Osteoblast (primary cell): Measurements from ENCODE around the gene MOB2. TPM values are rescaled to one million over a fixed set of nuclear protein-coding genes. Genes with fewer than 3 reads are reported as not detected.
"Not testable (repeated sequence)": the region's sequence is repeated elsewhere in the genome, so short reads cannot be mapped to it uniquely, and the experiment has no call there.

ENCODE experiments used
- DNase-seq: peaks from one replicate; pipeline ENCODE4 v3.0.0; 2011; ENCODE audit warnings: low spot score, mixed read lengths; ENCODE audit not compliant: insufficient read length; ENCODE audit errors: missing footprints
- H2AFZ ChIP-seq: 2 replicates; pipeline ENCODE4 v1.6.0; 2011; ENCODE audit warnings: mild to moderate bottlenecking, low read length
- H3K27ac ChIP-seq: 2 replicates; pipeline ENCODE4 v1.5.1; 2011; ENCODE audit warnings: mild to moderate bottlenecking, low read depth, low read length, moderate library complexity
- H3K27me3 ChIP-seq: 2 replicates; pipeline ENCODE4 v1.6.0; 2012; ENCODE audit warnings: mild to moderate bottlenecking, control low read depth, inconsistent platforms, low read length, moderate library complexity; ENCODE audit not compliant: insufficient read depth
- H3K36me3 ChIP-seq: 2 replicates; pipeline ENCODE4 v1.5.1; 2011; ENCODE audit warnings: mild to moderate bottlenecking, low read length, control low read depth, moderate library complexity; ENCODE audit not compliant: insufficient read depth
- H3K4me1 ChIP-seq: 2 replicates; pipeline ENCODE4 v1.5.1; 2011; ENCODE audit warnings: mild to moderate bottlenecking, low read length, control low read depth, moderate library complexity; ENCODE audit not compliant: insufficient read depth
- H3K4me2 ChIP-seq: 2 replicates; pipeline ENCODE4 v1.6.0; 2011; ENCODE audit warnings: mild to moderate bottlenecking, low read length; ENCODE audit not compliant: insufficient read depth
- H3K4me3 ChIP-seq: fragments of 200-600 bp; sonication (generic); 3 replicates; pipeline ENCODE4 v1.5.1; 2012; ENCODE audit warnings: mild to moderate bottlenecking, low read length, inconsistent platforms; ENCODE audit not compliant: insufficient read depth
- H3K79me2 ChIP-seq: 2 replicates; pipeline ENCODE4 v1.6.0; 2012; ENCODE audit warnings: mild to moderate bottlenecking, low read length, control low read depth, inconsistent platforms; ENCODE audit not compliant: insufficient read depth
- H3K9me3 ChIP-seq: 2 replicates; pipeline ENCODE4 v1.5.1; 2011; ENCODE audit warnings: low read depth, low read length, control low read depth
- H4K20me1 ChIP-seq: 2 replicates; pipeline ENCODE4 v1.6.0; 2012; ENCODE audit warnings: mild to moderate bottlenecking, low read length, control low read depth; ENCODE audit not compliant: insufficient read depth
- CTCF ChIP-seq: IDR thresholded peaks from 2 replicates; pipeline ENCODE4 v1.5.1; 2011; ENCODE audit warnings: mild to moderate bottlenecking, low read depth, low read length, moderate library complexity; ENCODE audit errors: extremely low read depth
- total RNA-seq: library from RNA; depleted of rRNA; stranded (reverse); fragments of >200 nt; gene quantifications from 2 replicates; pipeline ENCODE4 v1.2.3, GENCODE V29; 2012

MOB2 gene
- total RNA-seq, 1 donor, result 28.2 TPM

- no peaks in the 10 kb centered on the region for H3K27me3 ChIP-seq
- H3K4me1 ChIP-seq, result peaks cover 12% of the 10 kb centered on the region
- no peak overlapping the region for H3K4me3 ChIP-seq
- no peaks in the 10 kb centered on the region for H3K9me3 ChIP-seq
- H2AFZ ChIP-seq, result no peak overlapping the region
- H4K20me1 ChIP-seq, result peaks cover 85% of the 10 kb centered on the region
- peaks cover 60% of the 10 kb centered on the region for H3K79me2 ChIP-seq
- no peak for TF ChIP-seq CTCF
- H3K36me3 ChIP-seq, result no peaks in the 10 kb centered on the region
- no peak overlapping the region for H3K27ac ChIP-seq
- H3K4me2 ChIP-seq, result no peak overlapping the region
- peak; percentile 68 for DNase-seq
Measured at GRCh38 chr11:1513326-1514296, 27.0 kb upstream of the MOB2 start.

- Histone ChIP-seq H4K20me1 (peaks cover 85% of the 10 kb centered on the region), H3K79me2 (peaks cover 57% of the 10 kb centered on the region), H3K4me1 (peaks cover 14% of the 10 kb centered on the region)
- H3K27ac ChIP-seq, H2AFZ ChIP-seq, H3K36me3 ChIP-seq, H3K4me2 ChIP-seq, H3K9me3 ChIP-seq, H3K4me3 ChIP-seq, H3K27me3 ChIP-seq: not testable (repeated sequence)
- DNase-seq, result peak; percentile 58
Measured at GRCh38 chr11:1512531-1513258, 26.1 kb upstream of the MOB2 start.

DNA sequence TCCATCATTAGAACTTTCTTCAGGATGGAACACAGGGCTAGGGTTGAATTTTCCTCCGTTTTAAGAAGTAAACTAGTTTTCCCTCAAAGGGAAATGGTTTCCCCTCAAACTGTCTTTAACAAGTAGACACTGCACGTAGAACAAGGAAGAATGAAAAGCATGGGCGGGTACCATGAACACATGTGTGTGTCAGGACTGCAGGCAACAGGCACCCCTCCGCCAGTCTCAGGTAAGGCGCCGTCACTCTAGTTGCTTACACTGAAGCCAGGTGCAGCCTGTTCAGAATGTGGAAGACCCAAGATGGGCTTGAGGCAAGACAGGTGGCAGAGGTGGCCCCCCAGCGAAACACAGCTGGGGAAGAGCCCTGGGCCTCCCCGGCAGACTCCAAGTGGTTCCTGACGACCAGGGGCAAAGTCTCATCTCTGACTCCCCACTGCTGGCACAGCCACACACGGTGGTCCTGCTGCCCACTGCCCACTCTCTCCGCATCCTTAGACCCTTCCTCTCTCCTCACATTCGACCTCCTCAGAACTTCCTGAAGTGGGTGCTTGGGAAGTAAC is 25.4 kb upstream of the MOB2 start:
- Histone ChIP-seq H3K27ac (no peak overlapping the region), H2AFZ (no peak overlapping the region), H3K79me2 (peaks cover 57% of the 10 kb centered on the region), H3K4me1 (peaks cover 17% of the 10 kb centered on the region), H3K4me2 (no peak overlapping the region), H3K9me3 (no peaks in the 10 kb centered on the region), H3K4me3 (no peak overlapping the region), H3K36me3 (no peaks in the 10 kb centered on the region), H4K20me1 (peaks cover 81% of the 10 kb centered on the region), H3K27me3 (no peaks in the 10 kb centered on the region)
- TF ChIP-seq CTCF, result no peak
- peak; percentile 47 for DNase-seq

DNA sequence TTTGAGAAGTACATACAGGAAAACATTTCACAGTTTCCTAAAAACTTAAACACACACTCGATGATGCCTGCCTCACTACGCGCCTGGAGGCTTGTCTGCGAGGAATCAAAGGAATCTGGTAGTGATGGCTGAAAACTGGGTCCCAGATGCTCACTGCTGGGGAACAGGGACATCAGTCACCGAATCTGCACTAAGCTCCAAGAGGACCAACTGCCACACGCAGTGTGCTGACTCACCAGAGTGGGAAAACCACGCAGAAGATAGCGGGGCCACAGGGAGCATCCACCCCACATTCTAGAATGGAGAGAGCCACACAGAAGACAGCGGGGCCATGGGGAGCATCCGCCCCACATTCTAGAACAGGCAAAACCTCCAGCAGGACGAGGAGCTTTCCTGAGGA is 24.3 kb upstream of the MOB2 start:
- Histone ChIP-seq H3K36me3 (no peaks in the 10 kb centered on the region), H3K9me3 (no peaks in the 10 kb centered on the region), H3K4me2 (no peak overlapping the region), H2AFZ (no peak overlapping the region), H3K4me3 (no peak overlapping the region), H3K27ac (no peak overlapping the region), H3K4me1 (peaks cover 8% of the 10 kb centered on the region), H3K79me2 (peaks cover 56% of the 10 kb centered on the region), H4K20me1 (peaks cover 80% of the 10 kb centered on the region), H3K27me3 (no peaks in the 10 kb centered on the region)
- DNase-seq, result no peak
- no peak for TF ChIP-seq CTCF

DNA sequence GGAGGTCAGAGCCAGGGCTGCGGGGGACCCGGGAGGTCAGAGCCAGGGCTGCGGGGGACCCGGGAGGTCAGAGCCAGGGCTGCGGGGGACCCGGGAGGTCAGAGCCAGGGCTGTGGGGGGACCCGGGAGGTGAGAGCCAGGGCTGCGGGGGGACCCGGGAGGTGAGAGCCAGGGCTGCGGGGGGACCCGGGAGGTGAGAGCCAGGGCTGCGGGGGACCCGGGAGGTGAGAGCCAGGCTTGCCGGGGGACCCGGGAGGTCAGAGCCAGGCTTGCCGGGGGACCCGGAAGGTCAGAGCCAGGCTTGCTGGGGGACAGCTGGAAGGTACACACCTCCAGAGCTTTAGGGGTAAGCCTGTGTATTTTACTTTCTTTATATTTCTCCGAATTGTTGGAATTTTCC is 23.8 kb upstream of the MOB2 start:
- not testable (repeated sequence) for H2AFZ ChIP-seq, H3K27ac ChIP-seq, H3K27me3 ChIP-seq, H3K9me3 ChIP-seq, H3K36me3 ChIP-seq, H3K4me3 ChIP-seq, H3K4me1 ChIP-seq, H3K4me2 ChIP-seq
- H4K20me1 ChIP-seq, result peaks cover 78% of the 10 kb centered on the region
- peaks cover 55% of the 10 kb centered on the region for H3K79me2 ChIP-seq
- peak; percentile 37 for DNase-seq
